SK-N-SH (cell line): Measurements from ENCODE around the gene TSPAN4. TPM values are rescaled to one million over a fixed set of nuclear protein-coding genes. Genes with fewer than 3 reads are reported as not detected.

ENCODE experiments used
- CTCF ChIA-PET: fragments of 300-600, 350-600 bp; formaldehyde crosslinking; extraction: SDS; loops from one replicate; lab custom pipeline; 2021; lab: Yijun Ruan, JAX
- POLR2A ChIA-PET: fragments of 350-600 bp; sonication (Branson Sonifier 250); formaldehyde crosslinking; extraction: SDS; loops from one replicate; lab custom pipeline; 2020; ENCODE audit warnings: antibody characterized with exemption, inconsistent platforms; lab: Yijun Ruan, JAX
- DNase-seq: peaks from one replicate; pipeline ENCODE4 v3.0.0; 2012
- H2AFZ ChIP-seq: fragments of 200-600 bp; sonication (generic); 2 replicates; pipeline ENCODE4 v1.8.1; 2016; ENCODE audit warnings: antibody characterized with exemption, mild to moderate bottlenecking, low read depth
- H3F3A ChIP-seq: fragments of 200-600 bp; sonication (generic); replicated peaks from 2 replicates; pipeline ENCODE3; 2016; ENCODE audit warnings: antibody characterized with exemption, mild to moderate bottlenecking; ENCODE audit not compliant: insufficient read depth
- H3K27ac ChIP-seq, 2 experiments: fragments of 200-500 bp in 1 of 2; fragments of 200-600 bp in 1 of 2; sonication (Bioruptor generic) in 1 of 2; sonication (generic), shearing (Covaris generic) in 1 of 2; 2 replicates each; pipeline versions ENCODE4 v1.5.1 to v1.6.1; 2014 to 2016; ENCODE audit warnings: low read depth in 2 of 2, inconsistent platforms in 1 of 2, low read length in 1 of 2, mild to moderate bottlenecking in 1 of 2, mixed read lengths in 1 of 2
- H3K27me3 ChIP-seq: fragments of 200-600 bp; sonication (generic), shearing (Covaris generic); 2 replicates; pipeline ENCODE4 v1.6.1; 2016; ENCODE audit warnings: mixed run types; ENCODE audit not compliant: insufficient read depth
- H3K36me3 ChIP-seq, 2 experiments: fragments of 200-500 bp in 1 of 2; fragments of 200-600 bp in 1 of 2; sonication (Bioruptor generic) in 1 of 2; sonication (generic) in 1 of 2; replicated peaks in 1 of 2; 2 replicates each; pipeline versions ENCODE3 to v1.5.1; 2014 to 2016; ENCODE audit warnings: low read length in 1 of 2, mild to moderate bottlenecking in 1 of 2; ENCODE audit not compliant: insufficient read depth in 2 of 2, control insufficient read depth in 1 of 2
- H3K4me1 ChIP-seq, 2 experiments: fragments of 200-500 bp in 1 of 2; fragments of 200-600 bp in 1 of 2; sonication (Bioruptor generic) in 1 of 2; sonication (generic), shearing (Covaris generic) in 1 of 2; 2 replicates each; pipeline versions ENCODE4 v1.5.1 to v1.6.1; 2014 to 2016; ENCODE audit warnings: low read depth in 1 of 2, low read length in 1 of 2, mixed run types in 1 of 2; ENCODE audit not compliant: insufficient read depth in 2 of 2, control insufficient read depth in 1 of 2
- H3K4me2 ChIP-seq: fragments of 200-600 bp; sonication (generic), shearing (Covaris generic); 2 replicates; pipeline ENCODE4 v1.6.1; 2017; ENCODE audit warnings: mixed run types
- H3K4me3 ChIP-seq, 2 experiments: fragments of 200-500 bp in 1 of 2; fragments of 200-600 bp in 1 of 2; sonication (Bioruptor generic) in 1 of 2; sonication (generic), shearing (Covaris generic) in 1 of 2; 2 replicates each; pipeline versions ENCODE4 v1.5.1 to v1.8.1; 2014 to 2016; ENCODE audit warnings: low read depth in 2 of 2, inconsistent platforms in 1 of 2, low read length in 1 of 2, mild to moderate bottlenecking in 1 of 2, mixed read lengths in 1 of 2, moderate library complexity in 1 of 2
- H3K79me2 ChIP-seq: fragments of 200-600 bp; sonication (generic); 2 replicates; pipeline ENCODE4 v1.8.1; 2017; ENCODE audit warnings: mild to moderate bottlenecking; ENCODE audit not compliant: insufficient read depth
- H3K9ac ChIP-seq: fragments of 200-600 bp; sonication (generic); 2 replicates; pipeline ENCODE4 v1.6.1; 2017; ENCODE audit warnings: mixed run types
- H3K9me2 ChIP-seq: fragments of 200-600 bp; sonication (generic); 2 replicates; pipeline ENCODE4 v1.6.1; 2017; ENCODE audit warnings: mixed run types
- H3K9me3 ChIP-seq: fragments of 200-600 bp; sonication (generic); 2 replicates; pipeline ENCODE4 v1.6.1; 2017; ENCODE audit warnings: mixed run types, mild to moderate bottlenecking, moderate library complexity
- H4K20me1 ChIP-seq: fragments of 200-600 bp; sonication (generic); 2 replicates; pipeline ENCODE4 v1.6.1; 2017; ENCODE audit warnings: mild to moderate bottlenecking, mixed run types; ENCODE audit not compliant: insufficient read depth
- EZH2phosphoT487 ChIP-seq: fragments of 200-600 bp; sonication (generic); IDR thresholded peaks from 2 replicates; pipeline ENCODE4 v1.6.1; 2017; ENCODE audit warnings: low read depth, mixed run types, mild to moderate bottlenecking, antibody characterized with exemption, moderate library complexity, borderline replicate concordance
- FOSL2 ChIP-seq: IDR thresholded peaks from 2 replicates; pipeline ENCODE4 v1.4.0; 2012; ENCODE audit warnings: low read depth, mild to moderate bottlenecking, moderate library complexity, borderline replicate concordance
- FOXJ3 ChIP-seq: sonication (generic); formaldehyde crosslinking; IDR thresholded peaks from 2 replicates; pipeline ENCODE4 v1.5.1; 2020; ENCODE audit warnings: mild to moderate bottlenecking, missing genetic modification reagents
- FOXM1 ChIP-seq: IDR thresholded peaks from 2 replicates; pipeline ENCODE4 v1.4.0; 2012; ENCODE audit warnings: low read depth, mild to moderate bottlenecking
- JUND ChIP-seq: IDR thresholded peaks from 2 replicates; pipeline ENCODE4 v1.4.0; 2012
- NRF1 ChIP-seq: IDR thresholded peaks from 2 replicates; pipeline ENCODE4 v1.6.1; 2012; ENCODE audit warnings: low read depth, mild to moderate bottlenecking, low read length
- RXRA ChIP-seq: IDR thresholded peaks from 2 replicates; pipeline ENCODE4 v1.4.0; 2012; ENCODE audit warnings: low read depth, mild to moderate bottlenecking, borderline replicate concordance
- SIN3A ChIP-seq: IDR thresholded peaks from 2 replicates; pipeline ENCODE4 v1.6.1; 2012; ENCODE audit warnings: low read depth, mild to moderate bottlenecking, low read length, moderate library complexity, borderline replicate concordance
- SMC3 ChIP-seq: IDR thresholded peaks from 2 replicates; pipeline ENCODE4 v1.6.1; 2012; ENCODE audit warnings: low read depth, low read length, improper control_type of control experiment
- TCF12 ChIP-seq: IDR thresholded peaks from 2 replicates; pipeline ENCODE4 v1.4.0; 2012
- WGBS: methylation state at CpG from one replicate; pipeline ENCODE4 v1.1.6; 2017; ENCODE audit warnings: low lambda C conversion rate; 5-methylcytosine and 5-hydroxymethylcytosine counted together
- polyA plus RNA-seq, 3 experiments: library from polyadenylated mRNA; depleted of rRNA; stranded (reverse); fragments of >200 nt; gene quantifications; 2 replicates each; pipeline ENCODE4 v1.2.3, GENCODE V29; 2012
- TF ChIP-seq, protein P1 (sequence below): IDR thresholded peaks from 2 replicates; pipeline ENCODE4; 2012
- TF ChIP-seq, protein P2 (sequence below): IDR thresholded peaks from 2 replicates; pipeline ENCODE4 v1.4.0; 2012; ENCODE audit warnings: low read depth, borderline replicate concordance
- TF ChIP-seq, protein P3 (sequence below): fragments of 200-600 bp; sonication (generic); IDR thresholded peaks from 2 replicates; pipeline ENCODE4 v1.6.1; 2017; ENCODE audit warnings: antibody characterized with exemption, mild to moderate bottlenecking, moderate library complexity
- TF ChIP-seq, protein P4 (sequence below): IDR thresholded peaks from 2 replicates; pipeline ENCODE4 v1.6.1; 2012; ENCODE audit warnings: mild to moderate bottlenecking, low read depth, low read length, moderate library complexity
- TF ChIP-seq, protein P5 (sequence below): fragments of 150-350 bp; IDR thresholded peaks from 2 replicates; pipeline ENCODE4 v1.6.1; 2016; ENCODE audit warnings: mild to moderate bottlenecking, low read depth, low read length

The TSPAN4 gene
- polyA plus RNA-seq, 1 of the 3 experiments (the other 2 are of a cell fraction): 226 TPM

DNA sequence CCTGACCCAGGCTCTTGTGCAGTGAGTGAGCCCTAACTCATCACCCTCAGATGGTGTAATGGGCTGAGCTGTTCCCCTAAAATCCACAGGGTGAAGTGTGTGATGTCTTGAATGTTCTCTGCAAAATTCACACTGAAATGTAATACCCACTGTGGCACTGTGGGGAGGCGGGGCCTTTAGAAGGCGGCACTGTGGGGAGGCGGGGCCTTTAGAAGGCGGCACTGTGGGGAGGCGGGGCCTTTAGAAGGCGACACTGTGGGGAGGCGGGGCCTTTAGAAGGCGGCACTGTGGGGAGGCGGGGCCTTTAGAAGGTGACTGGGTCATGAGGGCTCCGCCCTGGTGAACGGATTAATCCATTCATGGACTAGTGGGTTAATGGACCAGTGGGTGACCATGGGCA, 34.9 kb downstream of the TSPAN4 start:
- peaks cover 0 to 2% of the 10 kb centered on the region in 2 experiments; a peak in 1 of 4 replicates for H3K4me1 ChIP-seq
- 94% methylated on average over 11 of the region's 11 CpGs for WGBS
- ChIA-PET POLR2A (interaction anchor here (1.1 to 1.5 kb wide), 2 partner anchors 14 to 18 kb away, joined by 3 to 4 read pairs; no protein-coding TSS in a partner anchor), CTCF (interaction anchor here (0.6 to 1.2 kb wide), 2 partner anchors 17 to 174 kb away, joined by 3 read pairs; no protein-coding TSS in a partner anchor)
- H3K4me3 ChIP-seq: no peak overlapping the region
- peaks cover 0 to 6% of the 10 kb centered on the region in 2 experiments for H3K36me3 ChIP-seq
- H3K9me3 ChIP-seq: no peaks in the 10 kb centered on the region
- DNase-seq: peak; percentile 71
- H3K27ac ChIP-seq: no peak overlapping the region
- H2AFZ ChIP-seq: no peak overlapping the region
- H3K4me2 ChIP-seq: no peak overlapping the region
- H3K27me3 ChIP-seq: no peaks in the 10 kb centered on the region
- no peaks in the 10 kb centered on the region for H3K79me2 ChIP-seq
- TF ChIP-seq FOSL2 (no peak), TCF12 (no peak), FOXJ3 (no peak), JUND (no peak), SMC3 (no peak), SIN3A (no peak), RXRA (no peak), EZH2phosphoT487 (no peak), NRF1 (no peak), FOXM1 (no peak)
- TF ChIP-seq, protein P1, sequence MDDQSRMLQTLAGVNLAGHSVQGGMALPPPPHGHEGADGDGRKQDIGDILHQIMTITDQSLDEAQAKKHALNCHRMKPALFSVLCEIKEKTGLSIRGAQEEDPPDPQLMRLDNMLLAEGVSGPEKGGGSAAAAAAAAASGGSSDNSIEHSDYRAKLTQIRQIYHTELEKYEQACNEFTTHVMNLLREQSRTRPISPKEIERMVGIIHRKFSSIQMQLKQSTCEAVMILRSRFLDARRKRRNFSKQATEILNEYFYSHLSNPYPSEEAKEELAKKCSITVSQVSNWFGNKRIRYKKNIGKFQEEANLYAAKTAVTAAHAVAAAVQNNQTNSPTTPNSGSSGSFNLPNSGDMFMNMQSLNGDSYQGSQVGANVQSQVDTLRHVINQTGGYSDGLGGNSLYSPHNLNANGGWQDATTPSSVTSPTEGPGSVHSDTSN: no peak
- TF ChIP-seq, protein P2, sequence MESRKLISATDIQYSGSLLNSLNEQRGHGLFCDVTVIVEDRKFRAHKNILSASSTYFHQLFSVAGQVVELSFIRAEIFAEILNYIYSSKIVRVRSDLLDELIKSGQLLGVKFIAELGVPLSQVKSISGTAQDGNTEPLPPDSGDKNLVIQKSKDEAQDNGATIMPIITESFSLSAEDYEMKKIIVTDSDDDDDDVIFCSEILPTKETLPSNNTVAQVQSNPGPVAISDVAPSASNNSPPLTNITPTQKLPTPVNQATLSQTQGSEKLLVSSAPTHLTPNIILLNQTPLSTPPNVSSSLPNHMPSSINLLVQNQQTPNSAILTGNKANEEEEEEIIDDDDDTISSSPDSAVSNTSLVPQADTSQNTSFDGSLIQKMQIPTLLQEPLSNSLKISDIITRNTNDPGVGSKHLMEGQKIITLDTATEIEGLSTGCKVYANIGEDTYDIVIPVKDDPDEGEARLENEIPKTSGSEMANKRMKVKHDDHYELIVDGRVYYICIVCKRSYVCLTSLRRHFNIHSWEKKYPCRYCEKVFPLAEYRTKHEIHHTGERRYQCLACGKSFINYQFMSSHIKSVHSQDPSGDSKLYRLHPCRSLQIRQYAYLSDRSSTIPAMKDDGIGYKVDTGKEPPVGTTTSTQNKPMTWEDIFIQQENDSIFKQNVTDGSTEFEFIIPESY: no peak
- TF ChIP-seq, protein P3, sequence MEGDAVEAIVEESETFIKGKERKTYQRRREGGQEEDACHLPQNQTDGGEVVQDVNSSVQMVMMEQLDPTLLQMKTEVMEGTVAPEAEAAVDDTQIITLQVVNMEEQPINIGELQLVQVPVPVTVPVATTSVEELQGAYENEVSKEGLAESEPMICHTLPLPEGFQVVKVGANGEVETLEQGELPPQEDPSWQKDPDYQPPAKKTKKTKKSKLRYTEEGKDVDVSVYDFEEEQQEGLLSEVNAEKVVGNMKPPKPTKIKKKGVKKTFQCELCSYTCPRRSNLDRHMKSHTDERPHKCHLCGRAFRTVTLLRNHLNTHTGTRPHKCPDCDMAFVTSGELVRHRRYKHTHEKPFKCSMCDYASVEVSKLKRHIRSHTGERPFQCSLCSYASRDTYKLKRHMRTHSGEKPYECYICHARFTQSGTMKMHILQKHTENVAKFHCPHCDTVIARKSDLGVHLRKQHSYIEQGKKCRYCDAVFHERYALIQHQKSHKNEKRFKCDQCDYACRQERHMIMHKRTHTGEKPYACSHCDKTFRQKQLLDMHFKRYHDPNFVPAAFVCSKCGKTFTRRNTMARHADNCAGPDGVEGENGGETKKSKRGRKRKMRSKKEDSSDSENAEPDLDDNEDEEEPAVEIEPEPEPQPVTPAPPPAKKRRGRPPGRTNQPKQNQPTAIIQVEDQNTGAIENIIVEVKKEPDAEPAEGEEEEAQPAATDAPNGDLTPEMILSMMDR: no peak
- TF ChIP-seq, protein P4, sequence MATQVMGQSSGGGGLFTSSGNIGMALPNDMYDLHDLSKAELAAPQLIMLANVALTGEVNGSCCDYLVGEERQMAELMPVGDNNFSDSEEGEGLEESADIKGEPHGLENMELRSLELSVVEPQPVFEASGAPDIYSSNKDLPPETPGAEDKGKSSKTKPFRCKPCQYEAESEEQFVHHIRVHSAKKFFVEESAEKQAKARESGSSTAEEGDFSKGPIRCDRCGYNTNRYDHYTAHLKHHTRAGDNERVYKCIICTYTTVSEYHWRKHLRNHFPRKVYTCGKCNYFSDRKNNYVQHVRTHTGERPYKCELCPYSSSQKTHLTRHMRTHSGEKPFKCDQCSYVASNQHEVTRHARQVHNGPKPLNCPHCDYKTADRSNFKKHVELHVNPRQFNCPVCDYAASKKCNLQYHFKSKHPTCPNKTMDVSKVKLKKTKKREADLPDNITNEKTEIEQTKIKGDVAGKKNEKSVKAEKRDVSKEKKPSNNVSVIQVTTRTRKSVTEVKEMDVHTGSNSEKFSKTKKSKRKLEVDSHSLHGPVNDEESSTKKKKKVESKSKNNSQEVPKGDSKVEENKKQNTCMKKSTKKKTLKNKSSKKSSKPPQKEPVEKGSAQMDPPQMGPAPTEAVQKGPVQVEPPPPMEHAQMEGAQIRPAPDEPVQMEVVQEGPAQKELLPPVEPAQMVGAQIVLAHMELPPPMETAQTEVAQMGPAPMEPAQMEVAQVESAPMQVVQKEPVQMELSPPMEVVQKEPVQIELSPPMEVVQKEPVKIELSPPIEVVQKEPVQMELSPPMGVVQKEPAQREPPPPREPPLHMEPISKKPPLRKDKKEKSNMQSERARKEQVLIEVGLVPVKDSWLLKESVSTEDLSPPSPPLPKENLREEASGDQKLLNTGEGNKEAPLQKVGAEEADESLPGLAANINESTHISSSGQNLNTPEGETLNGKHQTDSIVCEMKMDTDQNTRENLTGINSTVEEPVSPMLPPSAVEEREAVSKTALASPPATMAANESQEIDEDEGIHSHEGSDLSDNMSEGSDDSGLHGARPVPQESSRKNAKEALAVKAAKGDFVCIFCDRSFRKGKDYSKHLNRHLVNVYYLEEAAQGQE: no peak
- TF ChIP-seq, protein P5, sequence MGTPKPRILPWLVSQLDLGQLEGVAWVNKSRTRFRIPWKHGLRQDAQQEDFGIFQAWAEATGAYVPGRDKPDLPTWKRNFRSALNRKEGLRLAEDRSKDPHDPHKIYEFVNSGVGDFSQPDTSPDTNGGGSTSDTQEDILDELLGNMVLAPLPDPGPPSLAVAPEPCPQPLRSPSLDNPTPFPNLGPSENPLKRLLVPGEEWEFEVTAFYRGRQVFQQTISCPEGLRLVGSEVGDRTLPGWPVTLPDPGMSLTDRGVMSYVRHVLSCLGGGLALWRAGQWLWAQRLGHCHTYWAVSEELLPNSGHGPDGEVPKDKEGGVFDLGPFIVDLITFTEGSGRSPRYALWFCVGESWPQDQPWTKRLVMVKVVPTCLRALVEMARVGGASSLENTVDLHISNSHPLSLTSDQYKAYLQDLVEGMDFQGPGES: no peak
- H4K20me1 ChIP-seq: no peaks in the 10 kb centered on the region
- H3F3A ChIP-seq: peaks cover 3% of the 10 kb centered on the region
- H3K9ac ChIP-seq: no peak overlapping the region
- no peaks in the 10 kb centered on the region for H3K9me2 ChIP-seq
